GM12891 (cell line): ENCODE data around the gene ADAM23.

Experiments used
- POLR2A ChIP-seq: IDR thresholded peaks from 2 replicates; pipeline ENCODE4 v1.6.1; 2011; ENCODE audit warnings: low read depth, low read length, control low read depth
- POLR2AphosphoS5 ChIP-seq: IDR thresholded peaks from 2 replicates; pipeline ENCODE4 v1.6.1; 2011; ENCODE audit warnings: low read depth, low read length, control low read depth
- SPI1 ChIP-seq: IDR thresholded peaks from 2 replicates; pipeline ENCODE4 v1.6.1; 2011; ENCODE audit warnings: low read depth, low read length, control low read depth

DNA sequence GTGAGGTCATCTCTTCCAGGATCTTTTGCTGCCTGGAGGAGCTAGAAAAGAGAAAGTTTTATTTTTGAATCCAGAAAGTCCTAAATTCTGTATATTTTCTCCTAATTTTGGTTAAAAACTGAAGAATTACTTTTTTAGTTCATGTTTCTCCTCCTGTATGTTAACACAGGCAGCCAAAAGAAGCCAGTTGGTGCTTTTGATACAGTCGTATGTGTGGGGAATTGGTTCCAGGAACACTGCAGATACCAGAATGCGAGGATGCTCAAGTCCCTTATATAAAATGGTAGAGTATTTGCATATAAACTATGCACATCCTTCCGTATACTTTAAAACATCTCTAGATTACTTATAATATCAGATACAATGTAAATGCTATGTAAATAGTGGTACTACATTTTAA is 22.6 kb upstream of the ADAM23 start:
- TF ChIP-seq POLR2A (no peak), POLR2AphosphoS5 (no peak), SPI1 (no peak)
